ENCODE measurements around the gene FOXL3. TPM values are rescaled to one million over a fixed set of nuclear protein-coding genes. Genes with fewer than 3 reads are reported as not detected.
"Not testable (repeated sequence)": the region's sequence is repeated elsewhere in the genome, so short reads cannot be mapped to it uniquely, and the experiment has no call there.

Gene FOXL3
- polyA plus RNA-seq, 3 donors, result not detected

- no peak overlapping the region for H3K4me3 ChIP-seq (replicated peaks in 1 of 3; ENCODE audit: low read depth in 2 of 3, low read length in 3 of 3)
- no peaks in the 10 kb centered on the region for H3K4me1 ChIP-seq (ENCODE audit: control insufficient read depth in 1 of 2, insufficient read depth in 2 of 2, low read length in 2 of 2)
- no peak overlapping the region for H3K9ac ChIP-seq (ENCODE audit: insufficient read depth, low read length, poor library complexity, severe bottlenecking)
- TF ChIP-seq, protein P1, sequence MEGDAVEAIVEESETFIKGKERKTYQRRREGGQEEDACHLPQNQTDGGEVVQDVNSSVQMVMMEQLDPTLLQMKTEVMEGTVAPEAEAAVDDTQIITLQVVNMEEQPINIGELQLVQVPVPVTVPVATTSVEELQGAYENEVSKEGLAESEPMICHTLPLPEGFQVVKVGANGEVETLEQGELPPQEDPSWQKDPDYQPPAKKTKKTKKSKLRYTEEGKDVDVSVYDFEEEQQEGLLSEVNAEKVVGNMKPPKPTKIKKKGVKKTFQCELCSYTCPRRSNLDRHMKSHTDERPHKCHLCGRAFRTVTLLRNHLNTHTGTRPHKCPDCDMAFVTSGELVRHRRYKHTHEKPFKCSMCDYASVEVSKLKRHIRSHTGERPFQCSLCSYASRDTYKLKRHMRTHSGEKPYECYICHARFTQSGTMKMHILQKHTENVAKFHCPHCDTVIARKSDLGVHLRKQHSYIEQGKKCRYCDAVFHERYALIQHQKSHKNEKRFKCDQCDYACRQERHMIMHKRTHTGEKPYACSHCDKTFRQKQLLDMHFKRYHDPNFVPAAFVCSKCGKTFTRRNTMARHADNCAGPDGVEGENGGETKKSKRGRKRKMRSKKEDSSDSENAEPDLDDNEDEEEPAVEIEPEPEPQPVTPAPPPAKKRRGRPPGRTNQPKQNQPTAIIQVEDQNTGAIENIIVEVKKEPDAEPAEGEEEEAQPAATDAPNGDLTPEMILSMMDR (IDR thresholded peaks at IDR 0.05), result no peak
- H3K9me3 ChIP-seq (replicated peaks in 1 of 2; ENCODE audit: control insufficient read depth in 1 of 2, insufficient read depth in 1 of 2, low read length in 2 of 2), result no peaks in the 10 kb centered on the region
- peaks cover 2 to 11% of the 10 kb centered on the region in 2 donors for H3K27me3 ChIP-seq (ENCODE audit: control insufficient read depth in 2 of 2, insufficient read depth in 2 of 2, low read length in 2 of 2)
- no peak overlapping the region for H3K27ac ChIP-seq (ENCODE audit: low read depth in 1 of 2, low read length in 2 of 2)
- H3K36me3 ChIP-seq (replicated peaks in 1 of 2; ENCODE audit: control insufficient read depth in 1 of 2, insufficient read depth in 2 of 2, low read length in 2 of 2), result no peaks in the 10 kb centered on the region
- Mint-ChIP-seq H3K36me3 (no peaks in the 10 kb centered on the region), H3K4me3 (no peak overlapping the region), H3K27ac (no peak overlapping the region), H3K4me1 (no peaks in the 10 kb centered on the region), H3K9me3 (peaks cover 0 to 1% (median 0%) of the 10 kb centered on the region in 7 donors), H3K27me3 (ENCODE audit: low read depth in 3 of 3) (peaks cover 20 to 34% (median 21%) of the 10 kb centered on the region in 3 donors)
- no peaks in the 10 kb centered on the region for H3K79me2 ChIP-seq (ENCODE audit: insufficient read depth, low read length)
- no peak overlapping the region for H2AFZ ChIP-seq (ENCODE audit: insufficient read depth, low read depth, low read length, poor library complexity, severe bottlenecking)
- intact Hi-C loops (cut with micrococcal nuclease), result no loop called here
- no peak overlapping the region for H3K4me2 ChIP-seq (replicated peaks; ENCODE audit: extremely low read depth, low read length, poor library complexity, severe bottlenecking)
- H4K20me1 ChIP-seq (ENCODE audit: insufficient read depth, low read length), result no peaks in the 10 kb centered on the region
- 85% methylated on average over 14 of the region's 20 CpGs for WGBS (ENCODE audit: insufficient coverage)
- no peak for DNase-seq
Measured at GRCh38 chr7:296373-296945, 6.5 kb downstream of the FOXL3 start.

DNA sequence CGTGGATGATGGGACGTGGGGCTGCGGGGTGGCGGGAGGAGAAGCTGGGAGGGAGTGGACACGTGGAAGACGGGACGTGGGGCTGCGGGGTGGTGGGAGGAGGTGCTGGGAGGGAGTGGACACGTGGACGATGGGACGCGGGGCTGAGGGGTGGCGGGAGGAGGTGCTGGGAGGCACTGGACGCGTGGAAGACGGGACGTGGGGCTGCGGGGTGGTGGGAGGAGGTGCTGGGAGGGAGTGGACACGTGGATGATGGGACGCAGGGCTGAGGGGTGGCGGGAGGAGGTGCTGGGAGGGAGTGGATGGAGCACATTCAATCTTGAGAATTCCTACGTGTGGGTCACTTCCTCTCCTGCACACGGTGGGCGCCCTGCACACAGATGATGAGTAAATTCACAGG, 7.2 kb downstream of the FOXL3 start:
- H3K4me3 Mint-ChIP-seq; H3K9ac ChIP-seq (ENCODE audit: insufficient read depth, low read length, poor library complexity, severe bottlenecking); H3K27ac ChIP-seq (ENCODE audit: low read depth in 1 of 2, low read length in 2 of 2); H2AFZ ChIP-seq (ENCODE audit: insufficient read depth, low read depth, low read length, poor library complexity, severe bottlenecking); H3K27me3 ChIP-seq (ENCODE audit: control insufficient read depth in 2 of 2, insufficient read depth in 2 of 2, low read length in 2 of 2); H3K4me3 ChIP-seq (replicated peaks in 1 of 3; ENCODE audit: low read depth in 2 of 3, low read length in 3 of 3); H3K9me3 ChIP-seq (replicated peaks in 1 of 2; ENCODE audit: control insufficient read depth in 1 of 2, insufficient read depth in 1 of 2, low read length in 2 of 2); H4K20me1 ChIP-seq (ENCODE audit: insufficient read depth, low read length); H3K36me3 Mint-ChIP-seq; H3K9me3 Mint-ChIP-seq; H3K4me2 ChIP-seq (replicated peaks; ENCODE audit: extremely low read depth, low read length, poor library complexity, severe bottlenecking); DNase-seq; H3K4me1 ChIP-seq (ENCODE audit: control insufficient read depth in 1 of 2, insufficient read depth in 2 of 2, low read length in 2 of 2); H3K27ac Mint-ChIP-seq; H3K4me1 Mint-ChIP-seq; H3K79me2 ChIP-seq (ENCODE audit: insufficient read depth, low read length); intact Hi-C loops (cut with micrococcal nuclease); H3K36me3 ChIP-seq (replicated peaks in 1 of 2; ENCODE audit: control insufficient read depth in 1 of 2, insufficient read depth in 2 of 2, low read length in 2 of 2): not testable (repeated sequence)
- peaks cover 13 to 27% (median 15%) of the 10 kb centered on the region in 3 donors for H3K27me3 Mint-ChIP-seq (ENCODE audit: low read depth in 3 of 3)
- 90% methylated on average over 16 of the region's 24 CpGs for WGBS (ENCODE audit: insufficient coverage)
